22Rv1 (cell line): ENCODE measurements around the gene C10orf143.

Experiments
- CTCF ChIP-seq: fragments of 450-650 bp; IDR thresholded peaks from 2 replicates; pipeline ENCODE4 v1.5.1; 2017; ENCODE audit warnings: mild to moderate bottlenecking
- ZFX ChIP-seq: fragments of 450-650 bp; IDR thresholded peaks from 2 replicates; pipeline ENCODE4 v1.6.1; 2017; ENCODE audit warnings: antibody characterized with exemption, borderline replicate concordance

GRCh38 chr10:130046591-130046990 lies 64.0 kb downstream of the C10orf143 start:
- no peak for TF ChIP-seq CTCF
- no peak for TF ChIP-seq ZFX
